Measurements from ENCODE around the gene ARHGAP45. TPM values are rescaled to one million over a fixed set of nuclear protein-coding genes. Genes with fewer than 3 reads are reported as not detected.

Gene ARHGAP45
- total RNA-seq, 4 donors from 2014 or later = 0.83 to 7.6 (median 3.4) TPM

GRCh38 chr19:1119475-1120217 is 52.7 kb downstream of the ARHGAP45 start:
- no peak for DNase-seq
- ATAC-seq = no peak
- no peak overlapping the region for H3K4me3 ChIP-seq
- no peaks in the 10 kb centered on the region for H3K4me1 ChIP-seq
- no peaks in the 10 kb centered on the region for H3K9me3 ChIP-seq
- intact Hi-C loops (cut with DNase I; ENCODE audit: low total_unique reads) (no loop called here), in situ Hi-C loops (cut with MboI; ENCODE audit: low sequenced_read_pairs in 4 of 4) (loop anchor here (5.0 to 10.0 kb wide), 3 partner anchors 65 to 75 kb away; no protein-coding TSS in a partner anchor)
- H3K36me3 ChIP-seq = peaks cover 0 to 92% of the 10 kb centered on the region in 2 donors
- no peak overlapping the region for H3K27ac ChIP-seq
- no peak for TF ChIP-seq POLR2A (IDR thresholded peaks at IDR 0.05)
- TF ChIP-seq, protein P1, sequence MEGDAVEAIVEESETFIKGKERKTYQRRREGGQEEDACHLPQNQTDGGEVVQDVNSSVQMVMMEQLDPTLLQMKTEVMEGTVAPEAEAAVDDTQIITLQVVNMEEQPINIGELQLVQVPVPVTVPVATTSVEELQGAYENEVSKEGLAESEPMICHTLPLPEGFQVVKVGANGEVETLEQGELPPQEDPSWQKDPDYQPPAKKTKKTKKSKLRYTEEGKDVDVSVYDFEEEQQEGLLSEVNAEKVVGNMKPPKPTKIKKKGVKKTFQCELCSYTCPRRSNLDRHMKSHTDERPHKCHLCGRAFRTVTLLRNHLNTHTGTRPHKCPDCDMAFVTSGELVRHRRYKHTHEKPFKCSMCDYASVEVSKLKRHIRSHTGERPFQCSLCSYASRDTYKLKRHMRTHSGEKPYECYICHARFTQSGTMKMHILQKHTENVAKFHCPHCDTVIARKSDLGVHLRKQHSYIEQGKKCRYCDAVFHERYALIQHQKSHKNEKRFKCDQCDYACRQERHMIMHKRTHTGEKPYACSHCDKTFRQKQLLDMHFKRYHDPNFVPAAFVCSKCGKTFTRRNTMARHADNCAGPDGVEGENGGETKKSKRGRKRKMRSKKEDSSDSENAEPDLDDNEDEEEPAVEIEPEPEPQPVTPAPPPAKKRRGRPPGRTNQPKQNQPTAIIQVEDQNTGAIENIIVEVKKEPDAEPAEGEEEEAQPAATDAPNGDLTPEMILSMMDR (IDR thresholded peaks at IDR 0.05 in 4 of 5, conservative IDR thresholded peaks at IDR 0.05 in 1 of 5) = no peak
- H3K27me3 ChIP-seq = no peaks in the 10 kb centered on the region

DNA sequence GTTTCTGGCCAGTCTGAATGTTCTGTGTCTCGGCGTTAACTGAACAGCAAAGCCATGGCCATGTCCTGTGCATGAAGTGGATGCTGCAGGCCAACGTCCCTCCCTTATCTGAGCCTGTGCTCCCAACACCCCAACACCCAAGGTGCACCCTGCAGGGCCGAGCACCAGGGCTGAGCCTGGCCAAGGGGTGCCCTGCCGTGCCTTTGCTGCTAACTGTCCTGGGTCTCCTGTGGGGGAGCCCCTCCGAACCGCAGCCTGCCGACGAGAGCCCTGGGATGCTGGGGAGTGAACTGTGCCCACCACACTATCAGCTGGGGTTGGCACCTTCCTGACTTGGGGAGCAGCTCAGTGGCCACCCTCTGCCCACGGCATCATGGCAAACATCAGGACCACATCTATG is 54.4 kb downstream of the ARHGAP45 start:
- in situ Hi-C loops (cut with MboI; ENCODE audit: low sequenced_read_pairs in 4 of 4) = loop anchor here in 1 of 4 donors (10.0 kb wide), 1 partner anchor 63 kb away; no protein-coding TSS in a partner anchor
- intact Hi-C loops (cut with DNase I; ENCODE audit: low total_unique reads) = no loop called here

GRCh38 chr19:1122021-1122971 is 55.3 kb downstream of the ARHGAP45 start:
- intact Hi-C loops (cut with DNase I; ENCODE audit: low total_unique reads) (no loop called here), in situ Hi-C loops (cut with MboI; ENCODE audit: low sequenced_read_pairs in 4 of 4) (loop anchor here in 1 of 4 donors (10.0 kb wide), 1 partner anchor 63 kb away; no protein-coding TSS in a partner anchor)
- ATAC-seq = no peak
- Histone ChIP-seq H3K4me1 (peaks cover 0 to 7% of the 10 kb centered on the region in 2 donors), H3K27ac (no peak overlapping the region), H3K9me3 (no peaks in the 10 kb centered on the region), H3K4me3 (no peak overlapping the region), H3K36me3 (peaks cover 0 to 85% of the 10 kb centered on the region in 2 donors), H3K27me3 (no peaks in the 10 kb centered on the region)
- no peak for DNase-seq
- no peak for TF ChIP-seq POLR2A (IDR thresholded peaks at IDR 0.05)
- TF ChIP-seq, protein P1 (IDR thresholded peaks at IDR 0.05 in 4 of 5, conservative IDR thresholded peaks at IDR 0.05 in 1 of 5) = no peak

More for the DNA sequence above, 54.4 kb downstream of the ARHGAP45 start:
- peaks cover 0 to 86% of the 10 kb centered on the region in 2 donors for H3K36me3 ChIP-seq
- H3K4me3 ChIP-seq = no peak overlapping the region
- no peaks in the 10 kb centered on the region for H3K9me3 ChIP-seq
- TF ChIP-seq, protein P1 (IDR thresholded peaks at IDR 0.05 in 4 of 5, conservative IDR thresholded peaks at IDR 0.05 in 1 of 5) = no peak
- no peak for TF ChIP-seq POLR2A (IDR thresholded peaks at IDR 0.05)
- DNase-seq (no peak), ATAC-seq (no peak)
- no peaks in the 10 kb centered on the region for H3K27me3 ChIP-seq
- no peak overlapping the region for H3K27ac ChIP-seq
- H3K4me1 ChIP-seq = peaks cover 0 to 4% of the 10 kb centered on the region in 2 donors

DNA sequence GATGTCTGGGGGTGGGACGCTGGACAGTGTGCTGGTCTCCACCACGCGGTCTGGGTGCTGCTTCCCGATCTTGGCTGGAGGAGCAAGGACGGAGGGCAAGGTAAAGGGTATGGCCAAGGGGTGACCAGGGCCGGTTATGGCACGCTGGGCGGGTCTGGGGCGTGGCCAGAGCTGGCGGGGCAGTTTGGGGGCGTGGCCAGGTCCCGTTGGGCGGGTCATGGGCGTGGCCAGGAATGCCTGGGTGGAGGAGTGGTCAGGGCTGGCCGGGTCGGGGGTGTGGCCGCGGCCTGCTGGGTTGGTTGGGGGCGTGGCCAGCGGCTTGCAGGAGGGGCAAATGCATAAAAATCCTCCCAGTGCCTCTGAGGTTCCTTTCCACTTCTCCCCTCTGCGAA is 56.0 kb downstream of the ARHGAP45 start:
- Histone ChIP-seq H3K4me3 (no peak overlapping the region), H3K36me3 (peaks cover 0 to 81% of the 10 kb centered on the region in 2 donors), H3K27me3 (no peaks in the 10 kb centered on the region), H3K27ac (no peak overlapping the region), H3K4me1 (peaks cover 0 to 7% of the 10 kb centered on the region in 2 donors), H3K9me3 (no peaks in the 10 kb centered on the region)
- intact Hi-C loops (cut with DNase I; ENCODE audit: low total_unique reads) = no loop called here
- TF ChIP-seq, protein P1 (IDR thresholded peaks at IDR 0.05 in 4 of 5, conservative IDR thresholded peaks at IDR 0.05 in 1 of 5) = no peak
- no peak for TF ChIP-seq POLR2A (IDR thresholded peaks at IDR 0.05)
- in situ Hi-C loops (cut with MboI; ENCODE audit: low sequenced_read_pairs in 4 of 4) = loop anchor here in 1 of 4 donors (10.0 kb wide), 1 partner anchor 62 kb away; no protein-coding TSS in a partner anchor
- ATAC-seq (peak in 1 of 2 donors; percentile 42), DNase-seq (no peak)

Data from gastrocnemius medialis (tissue), 4 donors.